ENCODE results near the gene WDR64. TPM values are rescaled to one million over a fixed set of nuclear protein-coding genes. Genes with fewer than 3 reads are reported as not detected.
"Not testable (repeated sequence)": the region's sequence is repeated elsewhere in the genome, so short reads cannot be mapped to it uniquely, and the experiment has no call there.

Gene WDR64
- total RNA-seq, 4 donors from 2014 or later, result not detected

DNA sequence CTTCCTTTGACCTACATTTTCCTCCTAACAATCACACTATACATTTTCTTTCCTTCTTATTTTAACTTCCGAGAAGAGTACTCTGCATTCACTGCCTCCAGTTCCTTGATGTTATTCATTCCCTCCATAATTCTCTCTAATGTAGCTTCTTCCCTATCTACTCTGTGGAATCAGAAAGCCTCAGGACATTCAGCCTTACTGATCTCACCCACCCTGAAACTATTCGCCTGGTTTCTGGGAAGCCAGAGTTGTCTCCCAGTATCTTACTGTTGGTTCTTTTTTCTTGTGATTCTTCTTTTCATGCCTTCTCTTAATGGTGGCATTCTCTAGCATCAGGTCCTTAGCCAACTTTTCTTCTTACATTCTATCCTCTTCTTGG lies 45.5 kb downstream of the WDR64 start:
- DNase-seq (ENCODE audit: low spot score) (no peak), ATAC-seq (ENCODE audit: low FRiP score) (no peak)
- TF ChIP-seq, protein P1, sequence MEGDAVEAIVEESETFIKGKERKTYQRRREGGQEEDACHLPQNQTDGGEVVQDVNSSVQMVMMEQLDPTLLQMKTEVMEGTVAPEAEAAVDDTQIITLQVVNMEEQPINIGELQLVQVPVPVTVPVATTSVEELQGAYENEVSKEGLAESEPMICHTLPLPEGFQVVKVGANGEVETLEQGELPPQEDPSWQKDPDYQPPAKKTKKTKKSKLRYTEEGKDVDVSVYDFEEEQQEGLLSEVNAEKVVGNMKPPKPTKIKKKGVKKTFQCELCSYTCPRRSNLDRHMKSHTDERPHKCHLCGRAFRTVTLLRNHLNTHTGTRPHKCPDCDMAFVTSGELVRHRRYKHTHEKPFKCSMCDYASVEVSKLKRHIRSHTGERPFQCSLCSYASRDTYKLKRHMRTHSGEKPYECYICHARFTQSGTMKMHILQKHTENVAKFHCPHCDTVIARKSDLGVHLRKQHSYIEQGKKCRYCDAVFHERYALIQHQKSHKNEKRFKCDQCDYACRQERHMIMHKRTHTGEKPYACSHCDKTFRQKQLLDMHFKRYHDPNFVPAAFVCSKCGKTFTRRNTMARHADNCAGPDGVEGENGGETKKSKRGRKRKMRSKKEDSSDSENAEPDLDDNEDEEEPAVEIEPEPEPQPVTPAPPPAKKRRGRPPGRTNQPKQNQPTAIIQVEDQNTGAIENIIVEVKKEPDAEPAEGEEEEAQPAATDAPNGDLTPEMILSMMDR (IDR thresholded peaks at IDR 0.05), result no peak

DNA sequence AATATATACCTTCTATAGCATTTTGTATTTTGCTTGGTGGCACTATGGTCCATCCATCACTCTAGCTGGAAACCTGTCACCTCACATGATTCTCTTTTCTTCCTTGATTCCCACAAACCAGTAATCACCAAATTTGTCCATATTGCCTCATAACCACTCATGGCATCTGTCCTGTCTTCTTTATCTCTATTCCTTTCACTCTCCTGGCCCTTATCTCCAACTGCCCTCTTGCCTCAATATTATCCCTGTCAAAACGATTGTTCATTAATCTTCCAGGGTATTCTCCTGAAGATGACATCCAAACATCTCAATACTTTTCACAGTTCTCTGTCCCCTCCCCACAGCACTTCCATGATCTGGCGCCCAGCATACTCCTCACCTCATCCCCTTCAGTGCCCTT lies 46.1 kb downstream of the WDR64 start:
- DNase-seq (ENCODE audit: low spot score) (no peak), ATAC-seq (ENCODE audit: low FRiP score) (no peak)
- TF ChIP-seq, protein P1 (IDR thresholded peaks at IDR 0.05), result no peak

DNA sequence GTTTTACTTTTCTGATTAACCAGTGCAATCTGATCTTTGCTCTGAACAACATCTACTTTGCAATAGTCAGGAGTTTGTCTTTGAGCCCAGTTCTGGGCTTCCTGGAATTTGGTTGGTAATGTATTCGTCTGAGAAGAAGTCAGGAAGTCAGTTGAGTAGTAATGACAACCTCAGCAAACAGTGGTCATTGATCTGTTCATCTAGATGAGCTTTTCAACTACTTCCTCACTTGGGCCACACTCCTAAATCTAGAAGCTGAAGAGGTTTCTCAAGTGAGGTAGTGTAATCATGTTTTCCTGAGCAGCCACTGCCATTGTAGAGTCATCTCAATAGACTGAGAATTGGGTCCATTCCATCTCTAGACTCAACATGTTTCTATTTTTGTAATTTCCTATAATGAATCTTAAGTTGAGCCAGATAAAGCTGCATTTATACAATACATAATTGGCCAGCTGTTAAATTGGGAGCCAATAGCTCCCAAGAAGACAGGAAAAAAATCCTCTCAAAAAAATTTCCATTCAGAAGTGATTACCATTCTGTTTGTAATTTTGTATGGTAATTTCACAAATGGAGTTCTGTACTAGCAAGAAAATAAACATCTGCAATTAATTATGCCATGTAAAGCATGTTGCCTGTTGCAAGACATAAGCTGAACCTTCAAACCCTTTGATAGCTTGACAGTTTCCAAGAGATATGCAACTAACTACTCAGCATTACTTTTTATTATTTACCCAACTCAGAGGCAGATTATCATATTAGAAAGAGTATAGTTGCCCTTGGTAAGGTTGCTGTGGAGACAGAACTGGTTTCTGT lies 49.6 kb downstream of the WDR64 start:
- ATAC-seq (ENCODE audit: low FRiP score) (no peak), DNase-seq (ENCODE audit: low spot score) (no peak)
- TF ChIP-seq, protein P1 (IDR thresholded peaks at IDR 0.05), result no peak

DNA sequence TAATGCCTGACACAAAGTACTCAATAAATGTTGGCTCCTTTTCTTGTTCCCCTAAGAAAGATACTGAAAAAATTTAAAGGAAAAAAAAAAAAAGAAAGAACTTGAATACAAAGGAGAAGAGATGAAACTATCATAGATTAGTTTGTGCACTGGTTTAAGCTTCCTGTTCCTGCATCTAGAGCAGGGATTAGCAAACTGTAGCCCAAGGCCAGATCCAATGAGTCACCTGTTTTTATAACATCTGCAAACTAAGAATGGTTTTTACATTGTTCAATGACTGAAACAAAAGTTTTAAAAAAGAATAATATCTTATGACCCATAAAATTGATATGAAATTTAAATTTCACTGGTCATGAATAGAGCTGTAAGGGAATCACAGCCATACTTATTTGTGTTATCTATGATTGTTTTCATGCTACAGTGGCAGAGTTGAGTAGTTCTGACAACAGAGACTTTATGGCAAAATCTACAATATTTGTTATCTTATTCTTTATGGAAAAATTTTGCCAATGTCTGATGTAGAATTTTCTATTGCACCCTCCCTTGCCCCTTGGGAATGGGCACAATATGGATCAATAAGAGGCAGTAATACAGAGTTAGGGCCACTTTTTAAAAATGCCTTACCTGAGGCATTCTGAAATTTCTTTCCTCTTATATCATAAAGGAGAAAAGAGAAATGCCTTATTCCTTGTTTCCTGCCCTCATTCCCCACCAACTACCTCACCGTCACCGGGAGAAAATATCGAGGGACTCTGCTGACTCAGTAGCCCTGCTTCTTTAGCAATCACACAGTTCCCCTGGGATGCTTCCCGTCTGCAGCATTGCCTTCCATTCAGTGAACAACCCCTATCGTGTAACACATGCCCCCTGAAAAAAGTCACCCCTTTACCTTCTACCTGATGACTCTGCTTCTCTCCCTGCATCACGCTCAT lies 50.6 kb downstream of the WDR64 start:
- TF ChIP-seq, protein P1 (IDR thresholded peaks at IDR 0.05), result no peak
- no peak for ATAC-seq (ENCODE audit: low FRiP score)
- no peak for DNase-seq (ENCODE audit: low spot score)

DNA sequence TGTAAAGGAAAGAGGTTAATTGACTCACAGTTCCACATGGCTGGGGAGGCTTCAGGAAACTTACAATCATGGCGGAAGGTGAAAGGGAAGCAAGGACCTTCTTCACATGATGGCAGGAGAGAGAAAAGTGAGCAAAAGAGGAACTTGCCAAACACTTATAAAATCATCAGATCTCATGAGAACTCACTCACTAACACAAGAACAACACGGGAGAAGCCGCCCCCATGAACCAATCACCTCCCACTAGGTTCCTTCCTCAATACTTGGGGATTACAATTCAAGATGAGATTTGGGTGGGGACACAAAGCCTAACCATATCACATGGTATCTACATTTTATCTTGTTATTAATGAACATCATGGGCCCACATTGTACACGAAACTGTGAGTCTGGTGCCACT lies 51.7 kb downstream of the WDR64 start:
- not testable (repeated sequence) for ATAC-seq (ENCODE audit: low FRiP score); DNase-seq (ENCODE audit: low spot score)

DNA sequence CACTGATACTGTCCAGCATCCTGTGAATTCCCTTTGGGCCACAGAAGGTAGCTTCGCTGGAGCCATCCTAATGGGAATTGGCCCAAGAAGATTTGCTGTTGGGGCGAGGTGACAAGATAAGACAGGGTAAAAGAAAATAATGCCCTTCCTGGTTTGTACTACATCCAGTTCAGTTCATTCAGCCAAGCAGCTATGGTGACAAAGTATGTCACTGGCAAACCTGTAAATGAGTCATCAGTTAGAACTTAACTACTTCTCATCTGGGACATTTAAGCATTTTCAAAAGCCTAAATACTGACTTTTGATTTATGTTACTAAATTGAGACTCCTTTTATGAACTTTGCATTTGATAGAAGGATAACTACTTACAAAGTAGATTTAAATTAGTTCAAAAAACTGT lies 54.2 kb downstream of the WDR64 start:
- no peak for DNase-seq (ENCODE audit: low spot score)
- TF ChIP-seq, protein P1 (IDR thresholded peaks at IDR 0.05), result no peak
- ATAC-seq (ENCODE audit: low FRiP score), result no peak

DNA sequence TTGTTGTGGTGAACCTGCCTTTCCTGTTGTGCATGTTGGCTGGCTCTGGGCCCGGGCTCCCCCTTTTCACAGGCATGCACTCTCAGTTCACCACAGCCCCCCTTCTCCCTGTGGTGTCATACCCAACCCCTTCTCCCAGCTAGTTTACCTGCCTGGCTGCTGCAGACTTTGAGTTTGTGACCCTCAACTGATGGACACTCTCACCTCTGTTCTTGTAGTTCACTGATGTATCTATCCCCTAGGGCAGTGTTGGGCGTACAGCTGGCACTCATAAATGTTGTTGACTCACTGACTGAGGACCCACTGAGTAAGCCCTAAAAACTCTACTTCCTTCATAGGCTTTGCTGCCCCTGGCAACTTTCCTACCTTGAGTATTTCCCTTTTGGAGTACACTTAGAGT lies 54.9 kb downstream of the WDR64 start:
- no peak for DNase-seq (ENCODE audit: low spot score)
- ATAC-seq (ENCODE audit: low FRiP score), result no peak
- TF ChIP-seq, protein P1 (IDR thresholded peaks at IDR 0.05), result no peak
